Measurements from ENCODE around the gene GAS6. TPM values are rescaled to one million over a fixed set of nuclear protein-coding genes. Genes with fewer than 3 reads are reported as not detected.

GAS6 gene
- total and polyA plus RNA-seq, 9 of the 15 experiments (the other 6 are each of a cell fraction or from before 2014, with no cell fraction given): 0.14 to 9.7 (median 4.7) TPM; not detected in 1

- TF ChIP-seq CHD7 (IDR thresholded peaks at IDR 0.05; ENCODE audit: low read depth, low read length) (no peak), MYNN (IDR thresholded peaks at IDR 0.05) (no peak), MYNN (CRISPR knock-in tag; IDR thresholded peaks at IDR 0.05) (no peak)
These were observed 17.1 kb downstream of the GAS6 start (continued) for GRCh38 chr13:113846636-113847318.

Measured in K562 (cell line).